ENCODE results near the gene TMEM30A. TPM values are rescaled to one million over a fixed set of nuclear protein-coding genes. Genes with fewer than 3 reads are reported as not detected.

TMEM30A gene
- total RNA-seq, 2 donors from 2014 or later, result 20.8 to 60.7 TPM

GRCh38 chr6:75230484-75231325 lies 53.9 kb downstream of the TMEM30A start:
- WGBS, 2 donors, result 52% methylated on average over 10 of the region's 10 CpGs
- H3K9me3 ChIP-seq, result no peaks in the 10 kb centered on the region
- DNase-seq (peak; percentile 42 to 54 (median 46)), ATAC-seq (peak; percentile 71)
- no peaks in the 10 kb centered on the region for H3K4me1 ChIP-seq
- no peaks in the 10 kb centered on the region for H3K27me3 ChIP-seq
- H3K36me3 ChIP-seq (replicated peaks in 1 of 2; ENCODE audit: insufficient read depth in 1 of 2, low read depth in 2 of 2), result no peaks in the 10 kb centered on the region
- no peak overlapping the region for H3K27ac ChIP-seq
- intact Hi-C loops (cut with DNase I), result no loop called here
- no peak overlapping the region for H3K4me3 ChIP-seq
- TF ChIP-seq CTCF (IDR thresholded peaks at IDR 0.05) (peak; percentile 35 to 71 (median 63)), POLR2A (IDR thresholded peaks at IDR 0.05) (no peak)

GRCh38 chr6:75224303-75224926 lies 60.2 kb downstream of the TMEM30A start:
- intact Hi-C loops (cut with DNase I), result no loop called here
- DNase-seq (peak in 1 of 4 donors; percentile 18), ATAC-seq (peak; percentile 27)
- Histone ChIP-seq H3K9me3 (no peaks in the 10 kb centered on the region), H3K27ac (no peak overlapping the region), H3K4me1 (peaks cover 11% of the 10 kb centered on the region), H3K4me3 (no peak overlapping the region), H3K36me3 (replicated peaks in 1 of 2; ENCODE audit: insufficient read depth in 1 of 2, low read depth in 2 of 2) (no peaks in the 10 kb centered on the region), H3K27me3 (no peaks in the 10 kb centered on the region)
- 20% methylated on average over 5 to 6 of the region's 6 CpGs for WGBS, 2 donors
- TF ChIP-seq POLR2A (IDR thresholded peaks at IDR 0.05), result no peak
- TF ChIP-seq CTCF (IDR thresholded peaks at IDR 0.05), result no peak

GRCh38 chr6:75223428-75223827 lies 61.2 kb downstream of the TMEM30A start:
- no peaks in the 10 kb centered on the region for H3K27me3 ChIP-seq
- no peak overlapping the region for H3K27ac ChIP-seq
- TF ChIP-seq CTCF (IDR thresholded peaks at IDR 0.05), result no peak
- TF ChIP-seq POLR2A (IDR thresholded peaks at IDR 0.05), result no peak
- no peaks in the 10 kb centered on the region for H3K36me3 ChIP-seq (replicated peaks in 1 of 2; ENCODE audit: insufficient read depth in 1 of 2, low read depth in 2 of 2)
- WGBS, 2 donors, result 75% methylated on average over 2 of the region's 2 CpGs
- no peak for ATAC-seq
- H3K4me3 ChIP-seq, result no peak overlapping the region
- intact Hi-C loops (cut with DNase I), result no loop called here
- peaks cover 11% of the 10 kb centered on the region for H3K4me1 ChIP-seq
- H3K9me3 ChIP-seq, result no peaks in the 10 kb centered on the region
- DNase-seq, result no peak

- H3K36me3 ChIP-seq (replicated peaks in 1 of 2; ENCODE audit: insufficient read depth in 1 of 2, low read depth in 2 of 2), result no peaks in the 10 kb centered on the region
- H3K27me3 ChIP-seq, result no peaks in the 10 kb centered on the region
- ATAC-seq, result no peak
- no peak overlapping the region for H3K27ac ChIP-seq
- H3K9me3 ChIP-seq, result no peaks in the 10 kb centered on the region
- DNase-seq, result no peak
- TF ChIP-seq POLR2A (IDR thresholded peaks at IDR 0.05) (no peak), CTCF (IDR thresholded peaks at IDR 0.05) (no peak)
- intact Hi-C loops (cut with DNase I), result no loop called here
- peaks cover 11% of the 10 kb centered on the region for H3K4me1 ChIP-seq
- no peak overlapping the region for H3K4me3 ChIP-seq
Observed at GRCh38 chr6:75222261-75222660, 62.3 kb downstream of the TMEM30A start.

Data from body of pancreas (tissue), 4 donors.